ENCODE data around the gene GYS2. TPM values are rescaled to one million over a fixed set of nuclear protein-coding genes. Genes with fewer than 3 reads are reported as not detected.

GYS2 gene
- total and polyA plus RNA-seq, 2 experiments from 2014 or later: 0.16 to 0.27 TPM

GRCh38 chr12:21558100-21558679, 46.5 kb downstream of the GYS2 start:
- H3K4me3 ChIP-seq: no peak overlapping the region
- no peaks in the 10 kb centered on the region for H4K20me1 ChIP-seq (ENCODE audit: insufficient read depth, poor library complexity, severe bottlenecking)
- no peak overlapping the region for H2AFZ ChIP-seq
- no peaks in the 10 kb centered on the region for H3K9me2 ChIP-seq (replicated peaks; ENCODE audit: insufficient read depth)
- no peak overlapping the region for H3K27ac ChIP-seq
- no peaks in the 10 kb centered on the region for H3K79me2 ChIP-seq
- H3K4me1 ChIP-seq (ENCODE audit: insufficient read depth): no peaks in the 10 kb centered on the region
- no peaks in the 10 kb centered on the region for H3K27me3 ChIP-seq
- TF ChIP-seq EZH2phosphoT487 (IDR thresholded peaks at IDR 0.05; ENCODE audit: low read depth, severe bottlenecking, unreplicated experiment) (no peak), EZH2 (IDR thresholded peaks at IDR 0.05; ENCODE audit: borderline replicate concordance) (no peak), CTCF (IDR thresholded peaks at IDR 0.05; ENCODE audit: poor library complexity) (no peak)
- WGBS (ENCODE audit: low lambda C conversion rate, missing lambda C conversion rate): 86% methylated on average over 9 of the region's 9 CpGs
- no peaks in the 10 kb centered on the region for H3K9me3 ChIP-seq (ENCODE audit: low read depth)
- H3K36me3 ChIP-seq (replicated peaks; ENCODE audit: insufficient read depth, low read depth): no peaks in the 10 kb centered on the region
- H3K4me2 ChIP-seq: no peak overlapping the region
- no peak for DNase-seq (ENCODE audit: low spot score)

GRCh38 chr12:21553329-21553675, 51.3 kb downstream of the GYS2 start:
- no peaks in the 10 kb centered on the region for H3K36me3 ChIP-seq (replicated peaks; ENCODE audit: insufficient read depth, low read depth)
- no peak overlapping the region for H3K4me2 ChIP-seq
- H3K9me3 ChIP-seq (ENCODE audit: low read depth): no peaks in the 10 kb centered on the region
- DNase-seq (ENCODE audit: low spot score): no peak
- no peaks in the 10 kb centered on the region for H3K4me1 ChIP-seq (ENCODE audit: insufficient read depth)
- no peak overlapping the region for H3K4me3 ChIP-seq
- H4K20me1 ChIP-seq (ENCODE audit: insufficient read depth, poor library complexity, severe bottlenecking): no peaks in the 10 kb centered on the region
- no peak for TF ChIP-seq CTCF (IDR thresholded peaks at IDR 0.05; ENCODE audit: poor library complexity)
- no peak for TF ChIP-seq EZH2 (IDR thresholded peaks at IDR 0.05; ENCODE audit: borderline replicate concordance)
- TF ChIP-seq EZH2phosphoT487 (IDR thresholded peaks at IDR 0.05; ENCODE audit: low read depth, severe bottlenecking, unreplicated experiment): no peak
- H2AFZ ChIP-seq: no peak overlapping the region
- no peaks in the 10 kb centered on the region for H3K79me2 ChIP-seq
- no peaks in the 10 kb centered on the region for H3K27me3 ChIP-seq
- no peaks in the 10 kb centered on the region for H3K9me2 ChIP-seq (replicated peaks; ENCODE audit: insufficient read depth)
- H3K27ac ChIP-seq: no peak overlapping the region

GRCh38 chr12:21552635-21553328, 51.9 kb downstream of the GYS2 start:
- Histone ChIP-seq H2AFZ (no peak overlapping the region), H3K27me3 (no peaks in the 10 kb centered on the region), H3K9me2 (replicated peaks; ENCODE audit: insufficient read depth) (no peaks in the 10 kb centered on the region), H3K4me2 (no peak overlapping the region), H3K4me1 (ENCODE audit: insufficient read depth) (no peaks in the 10 kb centered on the region), H3K36me3 (replicated peaks; ENCODE audit: insufficient read depth, low read depth) (no peaks in the 10 kb centered on the region), H3K4me3 (no peak overlapping the region), H3K9me3 (ENCODE audit: low read depth) (no peaks in the 10 kb centered on the region), H3K27ac (no peak overlapping the region), H3K79me2 (no peaks in the 10 kb centered on the region), H4K20me1 (ENCODE audit: insufficient read depth, poor library complexity, severe bottlenecking) (no peaks in the 10 kb centered on the region)
- DNase-seq (ENCODE audit: low spot score): no peak
- WGBS (ENCODE audit: low lambda C conversion rate, missing lambda C conversion rate): 70% methylated on average over 6 of the region's 6 CpGs
- no peak for TF ChIP-seq CTCF (IDR thresholded peaks at IDR 0.05; ENCODE audit: poor library complexity)
- no peak for TF ChIP-seq EZH2 (IDR thresholded peaks at IDR 0.05; ENCODE audit: borderline replicate concordance)
